ENCODE results near the gene KLHL22.

GRCh38 chr22:20530368-20531153, 35.0 kb upstream of the KLHL22 start:
- TF ChIP-seq POLR2A (IDR thresholded peaks at IDR 0.05; ENCODE audit: low read depth, low read length) (no peak), POLR2AphosphoS5 (IDR thresholded peaks at IDR 0.05; ENCODE audit: low read depth, low read length) (no peak)

Data from GM12892 (cell line).